Measurements from ENCODE around the gene KRTAP16-1. TPM values are rescaled to one million over a fixed set of nuclear protein-coding genes. Genes with fewer than 3 reads are reported as not detected.

The KRTAP16-1 gene
- total and polyA plus RNA-seq, 10 of the 15 experiments (the other 5 are each of a cell fraction or from before 2014, with no cell fraction given) = 0.23 TPM; not detected in 9

DNA sequence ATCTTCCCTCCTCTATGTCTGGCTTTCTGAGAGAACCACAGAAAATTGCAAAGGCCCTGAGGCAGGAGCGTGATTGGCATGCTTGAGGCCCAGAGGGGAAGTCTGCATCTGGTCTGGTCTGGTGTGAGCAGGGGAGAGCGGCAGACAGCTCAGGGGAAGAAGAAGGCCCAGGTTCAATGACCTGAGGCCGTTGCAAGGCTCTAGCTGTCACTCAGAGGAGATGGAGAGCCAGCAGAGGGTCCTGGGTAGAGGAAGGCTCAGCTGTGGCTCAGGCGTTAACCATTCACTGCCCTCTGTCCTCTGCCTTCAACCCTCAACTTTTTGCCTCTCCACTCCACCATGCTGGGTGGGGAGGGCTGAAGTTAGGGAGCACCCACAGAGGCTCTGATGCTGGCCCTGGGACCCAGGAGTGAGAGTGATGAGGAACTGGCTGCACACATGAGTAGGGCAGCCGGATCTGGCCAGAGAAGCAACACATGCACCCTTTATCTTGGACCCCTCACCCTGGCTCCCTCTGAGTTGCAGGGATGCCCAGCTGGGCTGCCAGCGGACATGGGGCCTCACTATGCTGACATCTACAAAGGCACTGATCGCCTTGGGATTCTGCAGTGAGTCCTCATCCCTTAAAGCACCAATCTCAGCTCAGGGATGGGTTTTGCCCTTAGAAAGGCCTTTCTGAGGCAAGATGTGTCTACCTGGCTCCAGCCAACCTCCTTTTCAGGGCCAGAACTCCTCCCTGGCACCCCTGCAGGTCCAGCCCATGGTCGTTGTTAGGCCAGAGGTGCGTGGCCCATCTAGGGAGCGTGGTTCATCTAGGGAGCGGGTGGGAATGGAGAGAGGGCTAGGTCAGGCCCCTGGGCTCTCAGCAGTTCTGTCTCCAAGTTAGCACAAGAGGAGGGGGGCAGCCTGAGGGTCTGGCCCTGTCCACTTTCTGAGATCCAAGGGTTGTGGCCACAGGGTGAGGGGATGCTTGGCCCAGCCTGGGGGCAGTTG, 14.1 kb upstream of the KRTAP16-1 start:
- in situ Hi-C loops (cut with MboI) = loop anchor here (5.0 kb wide), 1 partner anchor 411 kb away; no protein-coding TSS in a partner anchor
- FAIRE-seq (no peak), DNase-seq (ENCODE audit: low read depth, low spot score) (no peak), ATAC-seq (no peak)
- ChIA-PET RAD21 (ENCODE audit: unreplicated experiment) (interaction anchor here (0.5 to 2.1 kb wide), 6 partner anchors 16 to 1087 kb away, joined by 3 to 8 read pairs (median 4); no protein-coding TSS in a partner anchor), SMC1A (ENCODE audit: uncharacterized antibody, unreplicated experiment) (interaction anchor here (0.7 to 1.4 kb wide), 4 partner anchors 10 to 326 kb away, joined by 3 to 6 read pairs (median 4); partner anchors contain the start of gene KRTAP16-1), POLR2A (no interaction called here), CTCF (interaction anchor here (0.7 to 1.7 kb wide), 20 partner anchors 9 to 703 kb away, joined by 3 to 14 read pairs (median 4); no protein-coding TSS in a partner anchor)
- Histone ChIP-seq H3K4me2 (ENCODE audit: control insufficient read depth, insufficient read depth) (no peak overlapping the region), H3K9ac (ENCODE audit: control insufficient read depth, insufficient read depth, low read length) (no peak overlapping the region), H4K20me1 (ENCODE audit: control insufficient read depth, insufficient read depth) (no peaks in the 10 kb centered on the region), H3K79me2 (ENCODE audit: control insufficient read depth, insufficient read depth, low read length) (no peaks in the 10 kb centered on the region), H3K4me1 (ENCODE audit: control insufficient read depth, insufficient read depth, low read length) (no peaks in the 10 kb centered on the region), H3K27ac (ENCODE audit: control insufficient read depth, insufficient read depth) (no peak overlapping the region), H3K9me3 (replicated peaks; ENCODE audit: control insufficient read depth, insufficient read depth, low read length) (no peaks in the 10 kb centered on the region; the same call in 2 of the 3 replicates), H3K27me3 (replicated peaks in 1 of 2; ENCODE audit: control insufficient read depth in 2 of 2, insufficient read depth in 2 of 2, low read length in 1 of 2) (no peaks in the 10 kb centered on the region), H3K36me3 (ENCODE audit: control insufficient read depth in 2 of 2, insufficient read depth in 2 of 2, low read length in 1 of 2) (no peaks in the 10 kb centered on the region), H3K4me3 (no peak overlapping the region), H2AFZ (ENCODE audit: control insufficient read depth, low read depth, low read length) (no peak overlapping the region)
- intact Hi-C loops (cut with micrococcal nuclease; ENCODE audit: unreplicated experiment) = loop anchor here (1.0 to 10.0 kb wide), 2 partner anchors 414 to 698 kb away; no protein-coding TSS in a partner anchor
- BruUV-seq (replicated peaks) = no TSS peak
- WGBS (ENCODE audit: insufficient coverage, insufficient replicate concordance, low lambda C conversion rate, missing lambda C conversion rate) = 22% methylated on average over 11 of the region's 11 CpGs
- TF ChIP-seq, protein P1, sequence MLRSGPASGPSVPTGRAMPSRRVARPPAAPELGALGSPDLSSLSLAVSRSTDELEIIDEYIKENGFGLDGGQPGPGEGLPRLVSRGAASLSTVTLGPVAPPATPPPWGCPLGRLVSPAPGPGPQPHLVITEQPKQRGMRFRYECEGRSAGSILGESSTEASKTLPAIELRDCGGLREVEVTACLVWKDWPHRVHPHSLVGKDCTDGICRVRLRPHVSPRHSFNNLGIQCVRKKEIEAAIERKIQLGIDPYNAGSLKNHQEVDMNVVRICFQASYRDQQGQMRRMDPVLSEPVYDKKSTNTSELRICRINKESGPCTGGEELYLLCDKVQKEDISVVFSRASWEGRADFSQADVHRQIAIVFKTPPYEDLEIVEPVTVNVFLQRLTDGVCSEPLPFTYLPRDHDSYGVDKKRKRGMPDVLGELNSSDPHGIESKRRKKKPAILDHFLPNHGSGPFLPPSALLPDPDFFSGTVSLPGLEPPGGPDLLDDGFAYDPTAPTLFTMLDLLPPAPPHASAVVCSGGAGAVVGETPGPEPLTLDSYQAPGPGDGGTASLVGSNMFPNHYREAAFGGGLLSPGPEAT (IDR thresholded peaks at IDR 0.05; ENCODE audit: low read depth) = no peak
- no peak for TF ChIP-seq JUNB (IDR thresholded peaks at IDR 0.05)
- TF ChIP-seq JUND (IDR thresholded peaks at IDR 0.05; ENCODE audit: low read depth, low read length) = no peak
- TF ChIP-seq POLR2A (IDR thresholded peaks at IDR 0.05; ENCODE audit: low read depth, low read length) = no peak
- TF ChIP-seq MYC (IDR thresholded peaks at IDR 0.05; ENCODE audit: insufficient read depth, insufficient read length, insufficient replicate concordance, low read length, severe bottlenecking) = no peak
- no peak for TF ChIP-seq BMI1 (IDR thresholded peaks at IDR 0.05; ENCODE audit: borderline replicate concordance)
- TF ChIP-seq REST (IDR thresholded peaks at IDR 0.05; ENCODE audit: low read depth, low read length) = no peak
- no peak for TF ChIP-seq SIN3A (IDR thresholded peaks at IDR 0.05; ENCODE audit: low read depth, low read length)
- no peak for TF ChIP-seq MTA2 (IDR thresholded peaks at IDR 0.05; ENCODE audit: low read depth)
- TF ChIP-seq, protein P2, sequence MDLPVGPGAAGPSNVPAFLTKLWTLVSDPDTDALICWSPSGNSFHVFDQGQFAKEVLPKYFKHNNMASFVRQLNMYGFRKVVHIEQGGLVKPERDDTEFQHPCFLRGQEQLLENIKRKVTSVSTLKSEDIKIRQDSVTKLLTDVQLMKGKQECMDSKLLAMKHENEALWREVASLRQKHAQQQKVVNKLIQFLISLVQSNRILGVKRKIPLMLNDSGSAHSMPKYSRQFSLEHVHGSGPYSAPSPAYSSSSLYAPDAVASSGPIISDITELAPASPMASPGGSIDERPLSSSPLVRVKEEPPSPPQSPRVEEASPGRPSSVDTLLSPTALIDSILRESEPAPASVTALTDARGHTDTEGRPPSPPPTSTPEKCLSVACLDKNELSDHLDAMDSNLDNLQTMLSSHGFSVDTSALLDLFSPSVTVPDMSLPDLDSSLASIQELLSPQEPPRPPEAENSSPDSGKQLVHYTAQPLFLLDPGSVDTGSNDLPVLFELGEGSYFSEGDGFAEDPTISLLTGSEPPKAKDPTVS (IDR thresholded peaks at IDR 0.05; ENCODE audit: low read depth, low read length) = no peak
- no peak for TF ChIP-seq TCF7 (IDR thresholded peaks at IDR 0.05; ENCODE audit: borderline replicate concordance)
